Astrocyte (in vitro differentiated cells and primary cell): ENCODE results near the gene CER1. TPM values are rescaled to one million over a fixed set of nuclear protein-coding genes. Genes with fewer than 3 reads are reported as not detected.

Source experiments
- DNase-seq: peaks from one replicate; pipeline ENCODE4 v3.0.0-alpha.2; 2010; ENCODE audit warnings: low read depth
- FAIRE-seq: peaks from 2 replicates; lab custom pipeline; 2011; peaks lifted over from hg19 to GRCh38; lab: Jason Lieb, UNC
- H2AFZ ChIP-seq: 2 replicates; pipeline ENCODE4 v1.6.0; 2012; ENCODE audit warnings: low read depth, low read length, inconsistent platforms
- H3K27ac ChIP-seq: 2 replicates; pipeline ENCODE4 v1.5.1; 2011; ENCODE audit warnings: low read depth, low read length, inconsistent platforms
- H3K27me3 ChIP-seq: 2 replicates; pipeline ENCODE4 v1.6.0; 2011; ENCODE audit warnings: low read length, inconsistent platforms; ENCODE audit not compliant: insufficient read depth
- H3K36me3 ChIP-seq: 2 replicates; pipeline ENCODE4 v1.5.1; 2011; ENCODE audit warnings: low read length, inconsistent platforms; ENCODE audit not compliant: insufficient read depth
- H3K4me1 ChIP-seq: 2 replicates; pipeline ENCODE4 v1.5.1; 2011; ENCODE audit warnings: low read length, inconsistent platforms; ENCODE audit not compliant: insufficient read depth
- H3K4me2 ChIP-seq: 2 replicates; pipeline ENCODE4 v1.6.0; 2012; ENCODE audit warnings: low read length, inconsistent platforms
- H3K4me3 ChIP-seq: 2 replicates; pipeline ENCODE4 v1.5.1; 2011; ENCODE audit warnings: low read depth, mild to moderate bottlenecking, low read length, inconsistent platforms; ENCODE audit not compliant: insufficient read depth
- H3K79me2 ChIP-seq: 2 replicates; pipeline ENCODE4 v1.6.0; 2012; ENCODE audit warnings: mild to moderate bottlenecking, low read length, inconsistent platforms; ENCODE audit not compliant: insufficient read depth
- H3K9ac ChIP-seq: 2 replicates; pipeline ENCODE4 v1.6.0; 2012; ENCODE audit warnings: mild to moderate bottlenecking, low read length, inconsistent platforms
- H3K9me3 ChIP-seq: 2 replicates; pipeline ENCODE4 v1.5.1; 2012; ENCODE audit warnings: low read depth, mild to moderate bottlenecking, low read length, inconsistent platforms; ENCODE audit not compliant: insufficient read depth
- H4K20me1 ChIP-seq: 2 replicates; pipeline ENCODE4 v1.6.0; 2012; ENCODE audit warnings: low read length, inconsistent platforms; ENCODE audit not compliant: insufficient read depth
- H3K27ac Mint-ChIP-seq: one replicate; pipeline ENCODE4 v1.8.0; 2021; ENCODE audit warnings: mild to moderate bottlenecking, mixed read lengths; ENCODE audit not compliant: unreplicated experiment
- H3K27me3 Mint-ChIP-seq: one replicate; pipeline ENCODE4 v1.8.0; 2021; ENCODE audit warnings: low read depth, mixed read lengths; ENCODE audit not compliant: unreplicated experiment
- H3K36me3 Mint-ChIP-seq: one replicate; pipeline ENCODE4 v1.8.0; 2021; ENCODE audit warnings: low read depth, mixed read lengths; ENCODE audit not compliant: unreplicated experiment
- H3K4me1 Mint-ChIP-seq: one replicate; pipeline ENCODE4 v1.8.0; 2021; ENCODE audit warnings: low read depth, mixed read lengths; ENCODE audit not compliant: unreplicated experiment
- H3K4me3 Mint-ChIP-seq: one replicate; pipeline ENCODE4 v1.8.0; 2021; ENCODE audit warnings: mild to moderate bottlenecking, moderate library complexity, mixed read lengths; ENCODE audit not compliant: unreplicated experiment
- H3K9me3 Mint-ChIP-seq: one replicate; pipeline ENCODE4 v1.8.0; 2021; ENCODE audit warnings: mild to moderate bottlenecking, mixed read lengths; ENCODE audit not compliant: unreplicated experiment
- EZH2 ChIP-seq: IDR thresholded peaks from 2 replicates; pipeline ENCODE4 v1.6.1; 2012; ENCODE audit warnings: mild to moderate bottlenecking, low read length, inconsistent platforms; ENCODE audit not compliant: insufficient read depth
- total RNA-seq: library from RNA; stranded (reverse); gene quantifications from 2 replicates; pipeline ENCODE4 v1.2.1, GENCODE V29; 2021
- TF ChIP-seq, protein P1 (sequence below): IDR thresholded peaks from 2 replicates; pipeline ENCODE4 v1.5.1; 2011; ENCODE audit warnings: low read depth, mild to moderate bottlenecking, inconsistent platforms, low read length, moderate library complexity; ENCODE audit not compliant: insufficient read depth

The CER1 gene
- total RNA-seq, 1 donor from 2014 or later: 2.8 TPM

DNA sequence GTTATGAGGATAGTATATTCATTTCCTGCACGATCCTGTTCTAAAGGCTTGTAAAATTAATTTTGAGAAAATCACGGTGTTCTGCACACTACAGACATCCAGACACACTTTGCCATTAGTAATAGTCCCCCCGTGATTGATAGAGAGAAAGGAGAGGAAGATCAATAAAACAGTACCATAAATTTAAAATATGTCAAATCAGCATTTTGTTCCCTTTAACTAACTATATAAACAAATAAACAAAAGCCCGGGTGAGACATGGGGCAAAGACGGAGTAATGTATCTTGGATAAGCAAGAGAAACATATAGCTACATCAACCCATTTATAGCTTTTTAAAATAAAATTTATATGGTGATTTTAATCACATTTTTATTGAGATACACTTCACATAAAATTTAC is 10.6 kb upstream of the CER1 start:
- Mint-ChIP-seq H3K27me3 (no peaks in the 10 kb centered on the region), H3K4me1 (no peaks in the 10 kb centered on the region), H3K27ac (no peak overlapping the region), H3K36me3 (no peaks in the 10 kb centered on the region), H3K4me3 (no peak overlapping the region), H3K9me3 (no peaks in the 10 kb centered on the region)
- Histone ChIP-seq H3K27ac (no peak overlapping the region), H3K9ac (no peak overlapping the region), H3K27me3 (peaks cover 2% of the 10 kb centered on the region), H3K4me1 (no peaks in the 10 kb centered on the region), H3K79me2 (no peaks in the 10 kb centered on the region), H3K36me3 (no peaks in the 10 kb centered on the region), H3K4me3 (no peak overlapping the region), H3K9me3 (no peaks in the 10 kb centered on the region), H2AFZ (no peak overlapping the region), H3K4me2 (no peak overlapping the region), H4K20me1 (no peaks in the 10 kb centered on the region)
- DNase-seq (no peak), FAIRE-seq (no peak)
- TF ChIP-seq EZH2: no peak
- TF ChIP-seq, protein P1, sequence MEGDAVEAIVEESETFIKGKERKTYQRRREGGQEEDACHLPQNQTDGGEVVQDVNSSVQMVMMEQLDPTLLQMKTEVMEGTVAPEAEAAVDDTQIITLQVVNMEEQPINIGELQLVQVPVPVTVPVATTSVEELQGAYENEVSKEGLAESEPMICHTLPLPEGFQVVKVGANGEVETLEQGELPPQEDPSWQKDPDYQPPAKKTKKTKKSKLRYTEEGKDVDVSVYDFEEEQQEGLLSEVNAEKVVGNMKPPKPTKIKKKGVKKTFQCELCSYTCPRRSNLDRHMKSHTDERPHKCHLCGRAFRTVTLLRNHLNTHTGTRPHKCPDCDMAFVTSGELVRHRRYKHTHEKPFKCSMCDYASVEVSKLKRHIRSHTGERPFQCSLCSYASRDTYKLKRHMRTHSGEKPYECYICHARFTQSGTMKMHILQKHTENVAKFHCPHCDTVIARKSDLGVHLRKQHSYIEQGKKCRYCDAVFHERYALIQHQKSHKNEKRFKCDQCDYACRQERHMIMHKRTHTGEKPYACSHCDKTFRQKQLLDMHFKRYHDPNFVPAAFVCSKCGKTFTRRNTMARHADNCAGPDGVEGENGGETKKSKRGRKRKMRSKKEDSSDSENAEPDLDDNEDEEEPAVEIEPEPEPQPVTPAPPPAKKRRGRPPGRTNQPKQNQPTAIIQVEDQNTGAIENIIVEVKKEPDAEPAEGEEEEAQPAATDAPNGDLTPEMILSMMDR: no peak

DNA sequence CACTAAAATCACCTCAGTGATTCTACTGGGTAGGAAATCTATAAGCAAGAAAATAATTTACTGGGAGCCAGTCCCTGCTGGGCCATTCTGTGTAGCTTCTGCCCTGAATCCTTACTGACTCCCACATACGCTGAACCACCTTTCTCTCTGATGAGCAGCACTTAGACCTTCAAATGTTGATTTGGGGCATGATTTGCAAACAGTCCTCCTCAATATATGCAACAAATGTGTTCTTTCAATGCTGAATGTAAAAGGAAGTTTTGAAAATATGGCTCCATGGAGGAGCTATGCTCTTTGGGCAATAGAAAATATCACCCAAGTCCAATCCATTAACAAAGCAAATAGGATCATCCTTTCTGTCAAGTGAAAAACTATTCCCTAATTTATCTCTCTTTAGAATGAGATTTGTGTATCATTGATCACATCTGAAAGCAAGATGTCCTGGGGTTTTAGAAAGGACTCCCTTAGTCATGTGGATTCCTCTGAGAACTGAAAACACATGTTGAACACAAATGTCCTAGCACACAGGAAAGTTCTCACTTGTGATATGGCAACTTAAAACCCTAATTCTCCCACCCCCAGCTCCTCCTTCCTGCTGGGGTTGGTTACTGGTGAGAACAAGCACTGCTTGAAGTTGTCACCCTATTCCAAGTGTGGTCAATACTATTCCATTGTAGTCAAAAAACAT is 8.9 kb upstream of the CER1 start:
- Mint-ChIP-seq H3K27me3 (no peaks in the 10 kb centered on the region), H3K4me3 (no peak overlapping the region), H3K27ac (no peak overlapping the region), H3K9me3 (no peaks in the 10 kb centered on the region), H3K36me3 (no peaks in the 10 kb centered on the region), H3K4me1 (no peaks in the 10 kb centered on the region)
- peaks cover 2% of the 10 kb centered on the region for H3K27me3 ChIP-seq
- no peaks in the 10 kb centered on the region for H3K9me3 ChIP-seq
- TF ChIP-seq, protein P1: no peak
- no peak for TF ChIP-seq EZH2
- no peaks in the 10 kb centered on the region for H3K36me3 ChIP-seq
- DNase-seq (no peak), FAIRE-seq (no peak)
- H3K4me1 ChIP-seq: no peaks in the 10 kb centered on the region
- H3K4me2 ChIP-seq: no peak overlapping the region
- H3K9ac ChIP-seq: no peak overlapping the region
- H3K4me3 ChIP-seq: no peak overlapping the region
- H3K79me2 ChIP-seq: no peaks in the 10 kb centered on the region
- H4K20me1 ChIP-seq: no peaks in the 10 kb centered on the region
- H3K27ac ChIP-seq: no peak overlapping the region
- no peak overlapping the region for H2AFZ ChIP-seq

DNA sequence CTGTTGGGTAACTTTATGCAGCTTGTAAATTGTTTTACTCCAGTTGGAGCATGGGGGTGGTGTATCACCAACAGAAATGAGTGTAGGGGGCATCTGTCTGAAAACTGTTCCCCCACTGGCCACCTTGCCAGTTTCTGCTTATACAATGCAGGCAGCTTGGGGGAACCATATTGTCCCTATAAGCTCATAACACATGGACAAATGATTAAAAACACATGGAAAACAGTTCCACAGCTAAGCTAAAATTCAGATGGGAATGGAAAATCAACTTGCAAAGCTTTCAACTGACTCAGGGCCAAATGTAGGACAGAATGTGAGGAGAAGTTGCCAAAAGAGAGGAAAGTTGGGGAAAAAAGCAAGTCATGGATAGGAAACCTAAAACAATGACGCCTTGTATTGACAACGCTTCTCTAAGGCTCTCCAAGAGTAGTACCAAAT is 7.9 kb upstream of the CER1 start:
- Mint-ChIP-seq H3K36me3 (no peaks in the 10 kb centered on the region), H3K4me1 (no peaks in the 10 kb centered on the region), H3K9me3 (no peaks in the 10 kb centered on the region), H3K27ac (no peak overlapping the region), H3K27me3 (no peaks in the 10 kb centered on the region), H3K4me3 (no peak overlapping the region)
- H3K27me3 ChIP-seq: peaks cover 2% of the 10 kb centered on the region
- H3K27ac ChIP-seq: no peak overlapping the region
- no peak overlapping the region for H3K4me3 ChIP-seq
- FAIRE-seq: no peak
- H3K4me1 ChIP-seq: no peaks in the 10 kb centered on the region
- H3K4me2 ChIP-seq: no peak overlapping the region
- no peaks in the 10 kb centered on the region for H3K36me3 ChIP-seq
- no peak overlapping the region for H3K9ac ChIP-seq
- no peaks in the 10 kb centered on the region for H4K20me1 ChIP-seq
- H3K79me2 ChIP-seq: no peaks in the 10 kb centered on the region
- DNase-seq: no peak
- H3K9me3 ChIP-seq: no peaks in the 10 kb centered on the region
- no peak overlapping the region for H2AFZ ChIP-seq
- no peak for TF ChIP-seq EZH2
- TF ChIP-seq, protein P1: no peak
